HG03575 (cell line): ENCODE results near the gene PLEKHD1.

Source experiments
- ATAC-seq: cut with Tn5 transposase; IDR thresholded peaks from one replicate; pipeline ENCODE4 v1.9.1; 2021; ENCODE audit not compliant: unreplicated experiment, insufficient number of reproducible peaks, low FRiP score; ENCODE audit errors: extremely low read depth

PLEKHD1 gene

GRCh38 chr14:69539631-69540410, 55.3 kb downstream of the PLEKHD1 start:
- no peak for ATAC-seq

GRCh38 chr14:69540654-69541335, 56.3 kb downstream of the PLEKHD1 start:
- no peak for ATAC-seq

GRCh38 chr14:69542311-69542710, 57.8 kb downstream of the PLEKHD1 start:
- no peak for ATAC-seq

- no peak for ATAC-seq
Observed at GRCh38 chr14:69543341-69544115, 59.0 kb downstream of the PLEKHD1 start.

- ATAC-seq, result no peak
Observed at GRCh38 chr14:69547701-69548348, 63.3 kb downstream of the PLEKHD1 start.

GRCh38 chr14:69548566-69548965, 64.0 kb downstream of the PLEKHD1 start:
- no peak for ATAC-seq

GRCh38 chr14:69551511-69551910, 67.0 kb downstream of the PLEKHD1 start:
- ATAC-seq, result no peak

GRCh38 chr14:69553252-69553651, 68.7 kb downstream of the PLEKHD1 start:
- no peak for ATAC-seq

- no peak for ATAC-seq
Observed at GRCh38 chr14:69554500-69554899, 70.0 kb downstream of the PLEKHD1 start.

GRCh38 chr14:69558774-69559173, 74.2 kb downstream of the PLEKHD1 start:
- ATAC-seq, result no peak

GRCh38 chr14:69559581-69560011, 75.1 kb downstream of the PLEKHD1 start:
- ATAC-seq, result no peak

GRCh38 chr14:69560826-69561225, 76.3 kb downstream of the PLEKHD1 start:
- no peak for ATAC-seq

- ATAC-seq, result no peak
Observed at GRCh38 chr14:69561893-69562292, 77.4 kb downstream of the PLEKHD1 start.

- ATAC-seq, result no peak
Observed at GRCh38 chr14:69567563-69567962, 83.0 kb downstream of the PLEKHD1 start.

- ATAC-seq, result no peak
Observed at GRCh38 chr14:69569859-69570258, 85.3 kb downstream of the PLEKHD1 start.

GRCh38 chr14:69570836-69571330, 86.4 kb downstream of the PLEKHD1 start:
- no peak for ATAC-seq

GRCh38 chr14:69571449-69572029, 87.0 kb downstream of the PLEKHD1 start:
- no peak for ATAC-seq

GRCh38 chr14:69572030-69572840, 87.7 kb downstream of the PLEKHD1 start:
- ATAC-seq, result no peak
